ENCODE results near the gene RASGRF1.
A peak's percentile ranks its signal among the peaks of the same experiment; 100 is the strongest.

Gene RASGRF1

GRCh38 chr15:78990278-78990677 lies 100.3 kb downstream of the RASGRF1 start:
- DNase-seq, result no peak

- no peak for DNase-seq
Measured at GRCh38 chr15:78989701-78990240, 100.8 kb downstream of the RASGRF1 start.

GRCh38 chr15:78988361-78988911 lies 102.1 kb downstream of the RASGRF1 start:
- peak in 23 of 51 donors; percentile 12 to 76 (median 28) for DNase-seq

- no peak for DNase-seq
Measured at GRCh38 chr15:78987556-78988360, 102.8 kb downstream of the RASGRF1 start.

- DNase-seq, result no peak
Measured at GRCh38 chr15:78985859-78986475, 104.6 kb downstream of the RASGRF1 start.

GRCh38 chr15:78984041-78984440 lies 106.5 kb downstream of the RASGRF1 start:
- DNase-seq, result no peak

- DNase-seq, result no peak
Measured at GRCh38 chr15:78983146-78983918, 107.2 kb downstream of the RASGRF1 start.

- DNase-seq, result no peak
Measured at GRCh38 chr15:78982736-78983135, 107.8 kb downstream of the RASGRF1 start.

- DNase-seq, result no peak
Measured at GRCh38 chr15:78981532-78982313, 108.9 kb downstream of the RASGRF1 start.

- DNase-seq, result peak in 24 of 51 donors; percentile 12 to 57 (median 42)
Measured at GRCh38 chr15:78979456-78980320, 110.9 kb downstream of the RASGRF1 start.

GRCh38 chr15:78978601-78979179 lies 111.9 kb downstream of the RASGRF1 start:
- DNase-seq, result no peak

- no peak for DNase-seq
Measured at GRCh38 chr15:78977591-78978347, 112.8 kb downstream of the RASGRF1 start.

GRCh38 chr15:78977091-78977571 lies 113.4 kb downstream of the RASGRF1 start:
- no peak for DNase-seq

- no peak for DNase-seq
Measured at GRCh38 chr15:78976691-78977090, 113.9 kb downstream of the RASGRF1 start.

- DNase-seq, result no peak
Measured at GRCh38 chr15:78974272-78974918, 116.2 kb downstream of the RASGRF1 start.

- DNase-seq, result no peak
Measured at GRCh38 chr15:78969687-78970349, 120.8 kb downstream of the RASGRF1 start.

- DNase-seq, result no peak
Measured at GRCh38 chr15:78968539-78969271, 121.9 kb downstream of the RASGRF1 start.

Data from hypothalamus (tissue), 51 donors.